AG09319 (cell line): ENCODE data around the gene AHRR.

Source experiments
- DNase-seq: peaks from one replicate; pipeline ENCODE4 v3.0.0-alpha.2; 2010; ENCODE audit warnings: low read depth; ENCODE audit errors: extremely low read depth
- CTCF ChIP-seq: IDR thresholded peaks from 2 replicates; pipeline ENCODE4 v1.5.1; 2011; ENCODE audit warnings: low read depth, mild to moderate bottlenecking, inconsistent platforms, low read length, moderate library complexity

Gene AHRR

GRCh38 chr5:322942-323879, 1.7 kb downstream of the AHRR start:
- no peak for DNase-seq
- no peak for TF ChIP-seq CTCF

- TF ChIP-seq CTCF: no peak
- DNase-seq: no peak
Observed at GRCh38 chr5:324736-325612, 3.5 kb downstream of the AHRR start.

- no peak for TF ChIP-seq CTCF
- no peak for DNase-seq
Observed at GRCh38 chr5:326109-326508, 4.6 kb downstream of the AHRR start.

- no peak for TF ChIP-seq CTCF
- DNase-seq: no peak
Observed at GRCh38 chr5:329121-329735, 7.7 kb downstream of the AHRR start.

- TF ChIP-seq CTCF: no peak
- DNase-seq: no peak
Observed at GRCh38 chr5:329768-330167, 8.3 kb downstream of the AHRR start.

GRCh38 chr5:332843-333242, 11.3 kb downstream of the AHRR start:
- DNase-seq: no peak
- TF ChIP-seq CTCF: no peak
